Activated B cell treated with CpG ODN at 0.5 μM for 24 hours (primary cell): Measurements from ENCODE around the gene CTAGE9. TPM values are rescaled to one million over a fixed set of nuclear protein-coding genes. Genes with fewer than 3 reads are reported as not detected.

Source experiments
- ATAC-seq: fragments of 200-7000 bp; cut with Tn5 transposase; one replicate; pipeline ENCODE4 v1.10.0; 2021; ENCODE audit warnings: low read depth, mild to moderate bottlenecking, moderate library complexity
- CTCF ChIA-PET: fragments of 350-600 bp; sonication (Branson Sonifier 250); formaldehyde crosslinking; loops from one replicate; lab custom pipeline; 2021; ENCODE audit warnings: antibody characterized with exemption; lab: Charles Lee
- POLR2A ChIA-PET: fragments of 350-600 bp; sonication (Branson Sonifier 250); formaldehyde crosslinking; loops from one replicate; lab custom pipeline; 2021; ENCODE audit warnings: antibody characterized with exemption; lab: Charles Lee
- DNase-seq: peaks from one replicate; pipeline ENCODE4 v3.0.0; 2022
- H3K27ac Mint-ChIP-seq: one replicate; pipeline ENCODE4 v1.8.0; 2020; ENCODE audit warnings: mixed read lengths
- H3K27me3 Mint-ChIP-seq: one replicate; pipeline ENCODE4 v1.8.0; 2021; ENCODE audit warnings: mixed read lengths
- H3K36me3 Mint-ChIP-seq: one replicate; pipeline ENCODE4 v1.8.0; 2021; ENCODE audit warnings: low read depth, mixed read lengths
- H3K4me1 Mint-ChIP-seq: one replicate; pipeline ENCODE4 v1.8.0; 2021; ENCODE audit warnings: mixed read lengths
- H3K4me3 Mint-ChIP-seq: one replicate; pipeline ENCODE4 v1.8.0; 2020; ENCODE audit warnings: mild to moderate bottlenecking, mixed read lengths
- H3K9me3 Mint-ChIP-seq: one replicate; pipeline ENCODE4 v1.8.0; 2020; ENCODE audit warnings: mixed read lengths
- intact Hi-C: fragments of 100-400 bp; cut with micrococcal nuclease; formaldehyde crosslinking; loops from one replicate; pipeline ENCODE4 v1.15.1; 2024
- total RNA-seq: library from RNA; stranded (reverse); gene quantifications from 2 replicates; pipeline ENCODE4 v1.2.3, GENCODE V29; 2022
- TF ChIP-seq, protein P1 (sequence below): fragments of 200-600 bp; IDR thresholded peaks from one replicate; pipeline ENCODE4 v1.8.0; 2022; ENCODE audit warnings: antibody characterized with exemption, mild to moderate bottlenecking

The CTAGE9 gene
- total RNA-seq, 1 donor from 2014 or later = not detected

DNA sequence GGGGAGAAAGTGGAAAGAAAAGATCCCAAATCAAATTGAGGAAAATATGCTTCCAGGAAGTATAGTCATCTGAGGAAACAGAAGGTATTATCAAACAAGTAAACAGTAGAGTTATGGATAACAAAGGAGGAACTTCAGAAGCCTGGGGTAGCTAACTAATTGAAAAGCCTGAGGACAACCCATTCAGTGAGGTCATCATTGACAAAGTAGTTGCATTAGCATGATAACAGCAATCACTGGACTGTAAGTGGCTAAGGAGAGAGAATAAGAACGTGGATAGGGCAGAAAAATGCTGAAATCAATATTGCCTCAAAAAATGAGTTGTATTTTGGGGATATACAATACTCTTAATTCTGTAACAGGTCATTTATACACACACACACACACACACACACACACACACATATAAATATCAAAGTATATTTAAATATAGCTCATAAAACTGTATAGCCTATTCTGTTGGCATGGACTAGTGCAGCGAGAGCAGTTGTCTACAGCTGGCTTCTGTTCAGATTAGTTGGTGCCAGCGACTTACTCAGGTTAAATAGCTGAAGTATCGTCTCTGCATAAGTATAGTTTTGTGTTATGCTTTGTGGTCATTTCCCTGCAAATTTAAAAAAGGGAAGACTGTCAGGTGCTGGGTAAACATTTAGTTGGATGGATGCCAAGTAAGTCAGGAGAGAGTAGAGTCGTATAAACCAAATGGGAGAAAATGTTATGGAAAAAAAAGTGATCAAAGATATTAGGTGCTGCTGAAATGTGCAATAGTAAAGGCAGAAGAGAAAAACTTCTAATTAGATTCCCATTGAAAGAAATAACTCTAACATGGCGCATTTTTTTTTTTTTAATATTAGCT is 33.8 kb upstream of the CTAGE9 start:
- TF ChIP-seq, protein P1, sequence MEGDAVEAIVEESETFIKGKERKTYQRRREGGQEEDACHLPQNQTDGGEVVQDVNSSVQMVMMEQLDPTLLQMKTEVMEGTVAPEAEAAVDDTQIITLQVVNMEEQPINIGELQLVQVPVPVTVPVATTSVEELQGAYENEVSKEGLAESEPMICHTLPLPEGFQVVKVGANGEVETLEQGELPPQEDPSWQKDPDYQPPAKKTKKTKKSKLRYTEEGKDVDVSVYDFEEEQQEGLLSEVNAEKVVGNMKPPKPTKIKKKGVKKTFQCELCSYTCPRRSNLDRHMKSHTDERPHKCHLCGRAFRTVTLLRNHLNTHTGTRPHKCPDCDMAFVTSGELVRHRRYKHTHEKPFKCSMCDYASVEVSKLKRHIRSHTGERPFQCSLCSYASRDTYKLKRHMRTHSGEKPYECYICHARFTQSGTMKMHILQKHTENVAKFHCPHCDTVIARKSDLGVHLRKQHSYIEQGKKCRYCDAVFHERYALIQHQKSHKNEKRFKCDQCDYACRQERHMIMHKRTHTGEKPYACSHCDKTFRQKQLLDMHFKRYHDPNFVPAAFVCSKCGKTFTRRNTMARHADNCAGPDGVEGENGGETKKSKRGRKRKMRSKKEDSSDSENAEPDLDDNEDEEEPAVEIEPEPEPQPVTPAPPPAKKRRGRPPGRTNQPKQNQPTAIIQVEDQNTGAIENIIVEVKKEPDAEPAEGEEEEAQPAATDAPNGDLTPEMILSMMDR = no peak

DNA sequence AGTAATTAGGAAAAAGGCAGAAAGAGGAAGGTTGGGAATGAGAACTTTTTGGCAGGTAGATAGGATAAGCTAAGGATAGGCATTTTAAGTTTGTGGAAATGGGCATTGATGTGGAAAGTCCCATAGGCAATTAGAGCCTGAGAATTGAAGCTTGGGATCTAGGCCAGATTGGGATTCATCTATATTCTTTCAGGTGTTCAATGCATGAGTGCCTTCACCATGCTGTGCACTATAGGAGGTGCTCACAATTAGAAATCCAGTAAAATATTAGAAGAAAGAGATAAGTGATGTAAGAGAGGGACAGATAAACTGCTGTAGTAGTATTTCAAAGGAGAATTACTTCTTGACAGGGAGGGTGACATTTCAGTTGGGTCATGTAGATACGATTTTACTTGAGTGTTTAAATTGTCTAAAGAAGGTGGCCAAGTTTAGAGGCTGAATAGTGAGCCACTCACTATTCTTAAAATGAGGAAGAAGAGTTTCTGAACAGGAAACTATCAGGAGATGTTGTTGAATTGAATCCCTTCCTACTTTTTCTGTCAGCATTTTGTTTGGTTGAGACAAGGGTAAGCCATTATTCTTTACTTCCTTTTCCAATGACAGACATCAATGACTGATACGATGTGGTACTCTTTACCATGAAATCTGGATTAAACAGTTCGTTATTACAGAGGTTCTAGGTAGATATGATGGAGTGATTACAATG is 31.0 kb upstream of the CTAGE9 start:
- Mint-ChIP-seq H3K27me3 (peaks cover 3% of the 10 kb centered on the region), H3K36me3 (no peaks in the 10 kb centered on the region), H3K4me1 (peaks cover 9% of the 10 kb centered on the region), H3K4me3 (no peak overlapping the region), H3K27ac (no peak overlapping the region), H3K9me3 (no peaks in the 10 kb centered on the region)
- CTCF ChIA-PET = no interaction called here
- ATAC-seq (no peak), DNase-seq (no peak)
- intact Hi-C loops = no loop called here
- TF ChIP-seq, protein P1 = no peak
- POLR2A ChIA-PET = no interaction called here

More for the DNA sequence above, 33.8 kb upstream of the CTAGE9 start:
- Mint-ChIP-seq H3K36me3 (no peaks in the 10 kb centered on the region), H3K4me3 (no peak overlapping the region), H3K4me1 (peaks cover 9% of the 10 kb centered on the region), H3K9me3 (no peaks in the 10 kb centered on the region), H3K27ac (no peak overlapping the region), H3K27me3 (peaks cover 3% of the 10 kb centered on the region)
- ChIA-PET POLR2A (no interaction called here), CTCF (no interaction called here)
- DNase-seq (no peak), ATAC-seq (no peak)
- intact Hi-C loops = loop anchor here (5.0 kb wide), 1 partner anchor 1657 kb away; no protein-coding TSS in a partner anchor

DNA sequence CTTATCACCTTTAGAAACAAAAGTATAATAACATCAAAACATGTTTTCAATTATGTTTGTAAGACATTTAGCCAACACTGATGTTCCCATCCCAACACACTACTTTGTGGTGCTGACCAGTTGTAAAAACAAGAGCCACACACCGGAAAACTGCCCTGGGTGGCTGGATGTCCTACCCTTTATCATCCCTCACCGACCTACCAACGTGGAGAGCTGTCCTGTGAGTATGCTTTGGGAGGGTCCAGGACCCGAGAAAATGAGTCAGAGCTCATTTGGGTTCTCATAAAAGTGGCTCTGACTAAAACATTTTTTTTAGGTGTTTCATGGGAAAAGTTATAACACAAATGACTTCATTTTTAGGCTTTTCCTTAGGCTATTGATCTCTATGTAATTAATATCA is 29.3 kb upstream of the CTAGE9 start:
- ATAC-seq = no peak
- no peaks in the 10 kb centered on the region for H3K36me3 Mint-ChIP-seq

DNA sequence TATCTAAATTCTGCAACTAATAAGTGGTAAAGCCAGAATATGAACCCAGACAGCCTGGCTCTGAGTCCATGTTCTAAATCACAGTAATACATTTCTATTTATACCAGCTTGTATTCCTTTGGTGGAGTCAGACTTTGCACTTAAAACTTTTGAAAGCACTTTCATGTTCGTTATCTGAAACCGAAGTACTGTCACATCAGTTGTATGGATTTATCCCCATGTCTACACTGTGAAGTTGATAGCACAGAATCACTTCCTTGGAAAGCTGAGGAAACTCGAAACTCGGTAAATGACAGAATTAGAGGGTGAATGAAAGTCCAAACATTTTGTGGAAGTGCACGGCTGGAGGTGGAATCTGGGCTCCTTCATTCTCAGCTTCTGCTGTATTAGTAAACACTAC is 28.3 kb upstream of the CTAGE9 start:
- H3K27me3 Mint-ChIP-seq = peaks cover 1% of the 10 kb centered on the region
- TF ChIP-seq, protein P1 = no peak
- CTCF ChIA-PET = no interaction called here
- H3K4me3 Mint-ChIP-seq = no peak overlapping the region
- DNase-seq = no peak
- POLR2A ChIA-PET = no interaction called here
- no peak for ATAC-seq
- H3K9me3 Mint-ChIP-seq = no peaks in the 10 kb centered on the region
- no peaks in the 10 kb centered on the region for H3K36me3 Mint-ChIP-seq
- H3K4me1 Mint-ChIP-seq = peaks cover 9% of the 10 kb centered on the region
- H3K27ac Mint-ChIP-seq = no peak overlapping the region
- intact Hi-C loops = no loop called here

More for the DNA sequence above, 29.3 kb upstream of the CTAGE9 start:
- H3K9me3 Mint-ChIP-seq = no peaks in the 10 kb centered on the region
- no peak for DNase-seq
- peaks cover 9% of the 10 kb centered on the region for H3K4me1 Mint-ChIP-seq
- H3K4me3 Mint-ChIP-seq = no peak overlapping the region
- H3K27ac Mint-ChIP-seq = no peak overlapping the region
- TF ChIP-seq, protein P1 = no peak
- POLR2A ChIA-PET = no interaction called here
- intact Hi-C loops = no loop called here
- CTCF ChIA-PET = no interaction called here
- H3K27me3 Mint-ChIP-seq = peaks cover 3% of the 10 kb centered on the region

DNA sequence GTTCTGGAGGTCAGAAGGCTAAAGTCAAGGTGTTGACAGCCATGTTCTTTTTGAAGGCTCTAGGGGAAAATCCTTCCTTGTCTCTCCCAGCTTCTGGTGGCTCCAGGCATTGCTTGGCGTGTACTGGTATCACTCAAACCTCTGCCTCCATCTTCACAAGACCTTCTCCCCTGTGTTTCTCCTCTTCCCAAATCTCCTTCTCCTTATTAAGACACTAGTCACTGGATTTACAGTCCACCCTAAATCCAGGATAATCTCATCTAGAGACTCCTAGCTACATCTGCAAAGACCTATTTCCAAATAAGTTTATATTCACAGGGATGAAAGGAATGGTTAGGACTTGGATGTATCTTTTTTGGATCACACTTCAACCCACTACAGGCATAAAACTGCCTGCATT is 26.0 kb upstream of the CTAGE9 start:
- ATAC-seq (no peak), DNase-seq (no peak)
- no peak overlapping the region for H3K27ac Mint-ChIP-seq
- POLR2A ChIA-PET = no interaction called here
- TF ChIP-seq, protein P1 = no peak
- CTCF ChIA-PET = no interaction called here
- H3K9me3 Mint-ChIP-seq = no peaks in the 10 kb centered on the region
- H3K4me3 Mint-ChIP-seq = no peak overlapping the region
- intact Hi-C loops = no loop called here
- no peaks in the 10 kb centered on the region for H3K27me3 Mint-ChIP-seq
- peaks cover 5% of the 10 kb centered on the region for H3K4me1 Mint-ChIP-seq
- H3K36me3 Mint-ChIP-seq = no peaks in the 10 kb centered on the region
